ENCODE measurements around the gene CCDC82.

The CCDC82 gene

DNA sequence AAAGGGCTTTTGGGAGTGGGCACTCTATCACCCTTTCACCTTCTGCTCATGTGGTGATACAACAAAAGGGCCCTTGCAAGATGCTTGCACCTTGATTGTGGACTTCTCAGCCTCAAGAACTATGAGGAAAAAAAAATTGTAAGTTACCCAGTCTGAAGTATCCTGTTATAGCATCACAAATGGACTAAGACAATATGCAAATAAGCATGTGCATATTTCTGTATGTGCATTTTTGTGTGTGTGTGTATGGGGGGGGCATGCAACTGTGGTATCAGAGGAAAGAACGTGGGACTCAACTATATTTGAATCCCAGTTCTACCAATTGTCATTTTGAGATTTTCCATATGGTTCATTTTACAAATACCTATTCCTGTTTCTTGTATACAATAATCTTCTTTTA lies 11.0 kb upstream of the CCDC82 start:
- H3K4me3 ChIP-seq (ENCODE audit: low read depth, low read length) = no peak overlapping the region
- DNase-seq (ENCODE audit: low read depth, low spot score) = no peak
- in situ Hi-C loops (cut with HindIII; ENCODE audit: low sequenced_read_pairs) = no loop called here
- TF ChIP-seq, protein P1, sequence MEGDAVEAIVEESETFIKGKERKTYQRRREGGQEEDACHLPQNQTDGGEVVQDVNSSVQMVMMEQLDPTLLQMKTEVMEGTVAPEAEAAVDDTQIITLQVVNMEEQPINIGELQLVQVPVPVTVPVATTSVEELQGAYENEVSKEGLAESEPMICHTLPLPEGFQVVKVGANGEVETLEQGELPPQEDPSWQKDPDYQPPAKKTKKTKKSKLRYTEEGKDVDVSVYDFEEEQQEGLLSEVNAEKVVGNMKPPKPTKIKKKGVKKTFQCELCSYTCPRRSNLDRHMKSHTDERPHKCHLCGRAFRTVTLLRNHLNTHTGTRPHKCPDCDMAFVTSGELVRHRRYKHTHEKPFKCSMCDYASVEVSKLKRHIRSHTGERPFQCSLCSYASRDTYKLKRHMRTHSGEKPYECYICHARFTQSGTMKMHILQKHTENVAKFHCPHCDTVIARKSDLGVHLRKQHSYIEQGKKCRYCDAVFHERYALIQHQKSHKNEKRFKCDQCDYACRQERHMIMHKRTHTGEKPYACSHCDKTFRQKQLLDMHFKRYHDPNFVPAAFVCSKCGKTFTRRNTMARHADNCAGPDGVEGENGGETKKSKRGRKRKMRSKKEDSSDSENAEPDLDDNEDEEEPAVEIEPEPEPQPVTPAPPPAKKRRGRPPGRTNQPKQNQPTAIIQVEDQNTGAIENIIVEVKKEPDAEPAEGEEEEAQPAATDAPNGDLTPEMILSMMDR (IDR thresholded peaks at IDR 0.05; ENCODE audit: low read depth, low read length) = no peak

DNA sequence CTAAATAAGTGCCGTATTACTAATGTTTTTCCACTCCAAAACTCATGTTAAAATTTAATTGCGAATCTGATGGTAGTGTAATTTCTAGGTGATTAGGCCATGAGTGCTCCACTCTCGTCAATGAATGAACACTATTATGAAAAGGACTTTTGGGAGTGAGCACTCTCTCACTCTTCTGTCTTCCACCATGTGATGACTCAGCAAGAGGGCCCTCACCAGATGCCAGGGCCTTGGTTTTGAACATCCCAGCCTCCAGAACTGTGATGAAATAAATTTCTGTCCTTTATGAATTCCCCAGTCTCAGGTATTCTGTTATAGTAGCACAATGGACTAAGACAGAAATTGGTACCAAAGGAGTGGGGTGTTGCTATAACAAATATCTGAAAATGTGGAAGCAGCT lies 8.2 kb upstream of the CCDC82 start:
- DNase-seq (ENCODE audit: low read depth, low spot score) = no peak
- in situ Hi-C loops (cut with HindIII; ENCODE audit: low sequenced_read_pairs) = loop anchor here (25.0 kb wide), 1 partner anchor 561 kb away; no protein-coding TSS in a partner anchor
- H3K4me3 ChIP-seq (ENCODE audit: low read depth, low read length) = no peak overlapping the region
- TF ChIP-seq, protein P1 (IDR thresholded peaks at IDR 0.05; ENCODE audit: low read depth, low read length) = no peak

DNA sequence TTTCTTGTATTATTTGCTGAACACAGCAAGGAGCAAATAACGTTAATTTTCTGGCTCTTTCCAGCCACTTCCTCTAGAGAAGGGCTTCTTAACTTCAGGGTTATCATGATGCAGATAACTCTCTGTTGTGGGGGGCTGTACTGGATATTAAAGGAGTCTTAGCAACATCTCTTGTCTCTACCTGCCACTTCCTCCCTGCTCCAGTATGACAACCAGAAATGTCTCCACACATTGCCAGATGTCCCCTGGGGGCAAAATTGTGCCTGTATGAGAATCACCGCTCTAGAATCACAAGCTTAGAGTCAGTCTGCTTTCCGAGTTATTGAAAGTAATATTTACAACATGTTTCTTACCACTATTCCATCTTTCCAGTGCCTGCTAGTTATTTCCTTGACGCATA lies 6.9 kb upstream of the CCDC82 start:
- no peak for DNase-seq (ENCODE audit: low read depth, low spot score)

DNA sequence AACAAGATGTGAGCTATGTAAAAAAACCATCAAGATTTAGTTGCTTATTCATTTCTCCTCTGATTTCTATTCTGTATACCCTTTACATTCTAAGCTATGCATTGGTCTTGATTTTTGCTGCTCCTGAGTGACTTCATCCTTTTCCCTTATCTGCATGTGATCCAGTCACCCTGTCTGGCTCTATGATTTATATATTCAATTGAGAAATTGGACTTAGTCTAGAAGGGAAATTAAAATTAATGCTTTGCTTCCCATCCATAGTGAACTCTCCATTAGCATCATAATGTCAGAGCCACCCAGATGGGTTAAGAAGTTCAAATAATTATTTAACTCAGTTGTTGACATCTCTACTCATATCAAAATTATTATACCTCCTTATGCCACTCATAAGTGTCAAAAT lies 5.1 kb upstream of the CCDC82 start:
- no peak for DNase-seq (ENCODE audit: low read depth, low spot score)
- H3K4me3 ChIP-seq (ENCODE audit: low read depth, low read length) = no peak overlapping the region
- TF ChIP-seq, protein P1 (IDR thresholded peaks at IDR 0.05; ENCODE audit: low read depth, low read length) = no peak
- in situ Hi-C loops (cut with HindIII; ENCODE audit: low sequenced_read_pairs) = loop anchor here (25.0 kb wide), 1 partner anchor 557 kb away; no protein-coding TSS in a partner anchor

More for the DNA sequence above, 6.9 kb upstream of the CCDC82 start:
- TF ChIP-seq, protein P1 (IDR thresholded peaks at IDR 0.05; ENCODE audit: low read depth, low read length) = no peak
- H3K4me3 ChIP-seq (ENCODE audit: low read depth, low read length) = no peak overlapping the region
- in situ Hi-C loops (cut with HindIII; ENCODE audit: low sequenced_read_pairs) = loop anchor here (25.0 kb wide), 1 partner anchor 559 kb away; no protein-coding TSS in a partner anchor

DNA sequence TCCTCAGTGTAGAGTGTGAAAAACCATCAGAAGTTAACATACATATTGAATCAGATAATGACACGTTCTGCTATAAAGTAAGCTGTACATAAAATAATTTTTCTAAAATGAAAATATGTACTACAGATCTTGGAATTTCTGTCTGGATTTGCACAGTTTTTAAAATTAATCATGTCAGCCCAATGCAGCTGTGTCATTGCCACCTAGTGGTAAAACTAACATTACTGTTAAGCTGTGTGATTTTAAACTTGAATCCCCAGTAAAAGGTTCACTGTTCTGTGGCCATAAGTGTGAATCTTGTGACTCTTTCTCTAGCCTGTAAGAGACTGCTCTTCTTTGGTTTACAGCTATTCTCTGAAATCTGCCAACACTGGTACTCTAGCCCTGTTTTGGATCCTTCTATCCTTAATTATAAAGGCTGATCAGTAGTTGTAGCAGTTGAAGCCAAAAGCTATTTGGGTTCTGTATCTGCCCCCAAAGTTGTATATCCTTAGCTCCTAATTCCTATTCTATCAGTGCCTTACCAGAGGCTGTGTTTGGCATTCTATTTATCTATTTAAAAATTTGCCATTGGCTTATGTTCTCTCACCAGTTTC lies 4.1 kb upstream of the CCDC82 start:
- TF ChIP-seq, protein P1 (IDR thresholded peaks at IDR 0.05; ENCODE audit: low read depth, low read length) = peak; percentile 66
- in situ Hi-C loops (cut with HindIII; ENCODE audit: low sequenced_read_pairs) = loop anchor here (25.0 kb wide), 1 partner anchor 557 kb away; no protein-coding TSS in a partner anchor
- peak; percentile 61 for DNase-seq (ENCODE audit: low read depth, low spot score)
- no peak overlapping the region for H3K4me3 ChIP-seq (ENCODE audit: low read depth, low read length)

DNA sequence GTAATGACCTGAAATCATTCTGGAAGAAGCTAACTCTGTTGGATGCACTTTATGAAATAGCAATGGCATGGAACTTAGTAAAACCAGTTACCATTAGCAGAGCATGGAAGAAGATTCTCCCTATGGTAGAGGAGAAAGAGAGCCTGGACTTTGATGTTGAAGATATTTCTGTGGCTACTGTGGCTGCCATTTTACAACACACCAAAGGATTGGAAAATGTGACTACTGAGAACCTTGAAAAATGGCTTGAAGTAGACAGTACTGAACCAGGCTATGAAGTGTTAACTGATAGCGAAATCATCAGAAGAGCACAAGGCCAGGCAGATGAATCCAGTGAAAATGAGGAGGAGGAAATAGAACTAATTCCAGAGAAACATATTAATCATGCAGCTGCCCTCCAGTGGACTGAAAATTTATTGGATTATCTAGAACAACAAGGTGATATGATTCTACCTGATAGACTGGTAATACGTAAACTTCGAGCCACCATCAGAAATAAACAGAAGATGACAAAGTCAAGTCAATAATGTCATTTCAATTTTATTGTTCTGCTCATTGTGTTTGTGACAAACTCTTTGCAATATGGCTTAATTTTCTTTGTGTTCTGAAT lies 2.1 kb upstream of the CCDC82 start:
- no peak overlapping the region for H3K4me3 ChIP-seq (ENCODE audit: low read depth, low read length)
- TF ChIP-seq, protein P1 (IDR thresholded peaks at IDR 0.05; ENCODE audit: low read depth, low read length) = no peak
- in situ Hi-C loops (cut with HindIII; ENCODE audit: low sequenced_read_pairs) = loop anchor here (25.0 kb wide), 1 partner anchor 555 kb away; no protein-coding TSS in a partner anchor
- peak; percentile 2 for DNase-seq (ENCODE audit: low read depth, low spot score)

All from astrocyte of the spinal cord (primary cell).